NOMO-1 treated with dmso at 0.1 percent for 144 hours (cell line): Measurements from ENCODE around the gene PCOLCE2.

Source experiments
- DNase-seq: peaks from one replicate; lab custom pipeline; 2025; ENCODE audit not compliant: unreplicated experiment; lab: John Stamatoyannopoulos, UW

Gene PCOLCE2

GRCh38 chr3:142888481-142889211 is at the start of gene PCOLCE2:
PCOLCE2 (minus strand) TSS chr3:142889083; CDS start chr3:142888896, 187 bp downstream.
- no peak for DNase-seq

GRCh38 chr3:142935963-142936362 is 47.1 kb upstream of the PCOLCE2 start:
- DNase-seq, result no peak

- DNase-seq, result no peak
Measured at GRCh38 chr3:142934887-142935269, 46.0 kb upstream of the PCOLCE2 start.

GRCh38 chr3:142934128-142934886 is 45.4 kb upstream of the PCOLCE2 start:
- no peak for DNase-seq

GRCh38 chr3:142931222-142931621 is 42.3 kb upstream of the PCOLCE2 start:
- DNase-seq, result no peak

- DNase-seq, result no peak
Measured at GRCh38 chr3:142930463-142930862, 41.6 kb upstream of the PCOLCE2 start.

- DNase-seq, result no peak
Measured at GRCh38 chr3:142929890-142930289, 41.0 kb upstream of the PCOLCE2 start.

- DNase-seq, result peak; percentile 75
Measured at GRCh38 chr3:142929109-142929508, 40.2 kb upstream of the PCOLCE2 start.

GRCh38 chr3:142926368-142926944 is 37.6 kb upstream of the PCOLCE2 start:
- DNase-seq, result no peak

- no peak for DNase-seq
Measured at GRCh38 chr3:142925140-142925539, 36.3 kb upstream of the PCOLCE2 start.

GRCh38 chr3:142923694-142924093 is 34.8 kb upstream of the PCOLCE2 start:
- no peak for DNase-seq

GRCh38 chr3:142916605-142917004 is 27.7 kb upstream of the PCOLCE2 start:
- no peak for DNase-seq

- no peak for DNase-seq
Measured at GRCh38 chr3:142915636-142916035, 26.8 kb upstream of the PCOLCE2 start.

GRCh38 chr3:142914286-142914811 is 25.5 kb upstream of the PCOLCE2 start:
- DNase-seq, result no peak

- no peak for DNase-seq
Measured at GRCh38 chr3:142913432-142913831, 24.5 kb upstream of the PCOLCE2 start.

GRCh38 chr3:142912402-142913172 is 23.7 kb upstream of the PCOLCE2 start:
- no peak for DNase-seq

- no peak for DNase-seq
Measured at GRCh38 chr3:142910280-142910679, 21.4 kb upstream of the PCOLCE2 start.

- DNase-seq, result no peak
Measured at GRCh38 chr3:142909282-142909681, 20.4 kb upstream of the PCOLCE2 start.

GRCh38 chr3:142907996-142908395 is 19.1 kb upstream of the PCOLCE2 start:
- no peak for DNase-seq

GRCh38 chr3:142904639-142905436 is 16.0 kb upstream of the PCOLCE2 start:
- no peak for DNase-seq
